NCI-H1417 treated with DMSO at 0.1 percent for 48 hours (cell line): ENCODE data around the gene IGFBPL1.

Experiments
- DNase-seq: peaks from one replicate; lab custom pipeline; 2025; lab: John Stamatoyannopoulos, UW

IGFBPL1 gene

DNA sequence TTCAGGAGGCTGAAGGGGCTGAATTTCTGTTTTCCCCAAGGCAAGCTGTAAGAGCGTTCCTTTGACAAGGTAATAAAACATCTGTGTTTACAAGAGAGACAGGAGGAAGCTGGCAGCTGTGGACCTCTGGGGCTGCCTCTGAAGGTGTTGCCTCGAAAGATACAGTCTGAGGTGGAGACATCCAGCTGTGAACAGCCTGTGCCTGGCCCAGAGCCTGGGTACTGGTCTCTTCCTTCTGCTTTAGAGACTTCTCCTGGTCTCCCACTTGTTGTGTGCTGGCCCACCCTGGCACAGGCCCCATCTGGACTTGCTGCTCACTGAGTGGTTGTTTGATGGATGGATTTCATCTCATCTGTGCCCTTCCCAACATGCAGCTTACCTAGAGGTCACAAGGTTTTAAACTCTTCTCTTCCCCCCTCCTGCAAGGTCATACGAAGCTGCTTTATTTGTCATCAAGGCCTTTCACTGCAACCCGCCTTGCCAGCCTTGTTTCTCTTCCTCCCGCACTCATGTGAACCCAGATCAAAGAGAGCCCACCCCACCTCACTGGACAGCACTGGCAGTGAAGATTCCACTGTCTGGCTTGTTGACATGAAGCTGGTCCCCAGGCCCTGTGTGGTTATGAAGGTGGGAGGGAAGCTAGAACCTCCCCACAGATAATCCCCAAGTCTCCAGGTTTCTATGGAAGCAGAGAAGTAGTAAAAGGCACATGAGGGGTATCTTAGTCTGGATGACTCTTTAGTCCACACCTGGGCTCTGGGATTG is 66.7 kb downstream of the IGFBPL1 start:
- DNase-seq: no peak

DNA sequence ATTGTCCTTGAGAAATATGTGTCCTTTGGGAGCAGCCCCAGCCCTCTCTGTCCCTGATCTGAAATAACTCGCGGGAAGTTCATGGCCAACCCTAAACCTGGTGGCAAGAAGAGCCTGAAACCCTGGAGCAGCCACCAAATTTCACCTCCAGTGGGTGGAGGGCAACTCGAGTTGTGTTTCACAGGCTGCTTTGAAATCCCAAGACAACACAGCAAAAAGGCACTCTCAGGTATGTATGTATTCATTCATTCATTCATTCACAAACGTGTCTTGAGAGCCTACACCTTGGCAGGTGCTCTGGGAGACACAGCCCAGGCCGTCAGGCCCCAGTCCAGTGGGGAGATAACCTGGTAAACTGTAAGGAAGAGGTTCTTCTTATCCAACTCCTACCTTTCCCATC is 67.4 kb downstream of the IGFBPL1 start:
- DNase-seq: no peak
